Activated T-cell treated with anti-CD3 and anti-CD28 coated beads, Interleukin-2, amount 50 U/mL, for 72 hours (primary cell): ENCODE results near the gene RANBP3. TPM values are rescaled to one million over a fixed set of nuclear protein-coding genes. Genes with fewer than 3 reads are reported as not detected.

Source experiments
- ATAC-seq, 2 donors: fragments of 150-1000 bp; cut with Tn5 transposase; replicated peaks in 1 of 2; 2 replicates each; pipeline ENCODE4 v1.10.0; 2021; ENCODE audit warnings: moderate library complexity in 2 of 2, mild to moderate bottlenecking in 1 of 2
- DNase-seq, 2 donors: peaks; one replicate each; pipeline ENCODE4 v3.0.0; 2021 to 2022; ENCODE audit warnings: mixed read lengths in 1 of 2
- H3K27ac Mint-ChIP-seq: one replicate; pipeline ENCODE4 v1.8.0; 2022; ENCODE audit warnings: mild to moderate bottlenecking, moderate library complexity, mixed read lengths
- H3K27me3 Mint-ChIP-seq: one replicate; pipeline ENCODE4 v1.8.0; 2022; ENCODE audit warnings: low read depth, mixed read lengths
- H3K36me3 Mint-ChIP-seq, 2 donors: one replicate each; pipeline ENCODE4 v1.8.0; 2022; ENCODE audit warnings: mixed read lengths in 2 of 2, mild to moderate bottlenecking in 1 of 2; ENCODE audit not compliant: insufficient read depth in 2 of 2
- H3K4me1 Mint-ChIP-seq: one replicate; pipeline ENCODE4 v1.8.0; 2022; ENCODE audit warnings: low read depth, mixed read lengths
- H3K4me3 Mint-ChIP-seq, 2 donors: one replicate each; pipeline ENCODE4 v1.8.0; 2022; ENCODE audit warnings: mild to moderate bottlenecking in 2 of 2, mixed read lengths in 2 of 2, moderate library complexity in 2 of 2
- H3K9me3 Mint-ChIP-seq, 2 donors: one replicate each; pipeline ENCODE4 v1.8.0; 2022; ENCODE audit warnings: mixed read lengths in 2 of 2
- total RNA-seq, 2 donors: library from RNA; stranded (reverse); gene quantifications; one replicate each; pipeline ENCODE4 v1.2.3, GENCODE V29; 2022

RANBP3 gene
- total RNA-seq, 2 donors from 2014 or later: 89.2 to 108 TPM

GRCh38 chr19:5927441-5927821 is 50.5 kb downstream of the RANBP3 start:
- Mint-ChIP-seq H3K27me3 (no peaks in the 10 kb centered on the region), H3K27ac (no peak overlapping the region), H3K4me3 (no peak overlapping the region), H3K4me1 (no peaks in the 10 kb centered on the region), H3K36me3 (peaks cover 7 to 26% of the 10 kb centered on the region in 2 donors), H3K9me3 (no peaks in the 10 kb centered on the region)
- DNase-seq (no peak), ATAC-seq (no peak)

- no peaks in the 10 kb centered on the region for H3K9me3 Mint-ChIP-seq
- no peak for DNase-seq
- H3K4me3 Mint-ChIP-seq: no peak overlapping the region
- H3K36me3 Mint-ChIP-seq: peaks cover 6 to 26% of the 10 kb centered on the region in 2 donors
- no peaks in the 10 kb centered on the region for H3K27me3 Mint-ChIP-seq
- H3K27ac Mint-ChIP-seq: no peak overlapping the region
- no peaks in the 10 kb centered on the region for H3K4me1 Mint-ChIP-seq
- no peak for ATAC-seq
These were observed 51.1 kb downstream of the RANBP3 start for GRCh38 chr19:5926641-5927440.

GRCh38 chr19:5925830-5926427 is 52.0 kb downstream of the RANBP3 start:
- no peaks in the 10 kb centered on the region for H3K4me1 Mint-ChIP-seq
- H3K27me3 Mint-ChIP-seq: no peaks in the 10 kb centered on the region
- H3K36me3 Mint-ChIP-seq: peaks cover 6 to 23% of the 10 kb centered on the region in 2 donors
- no peak for ATAC-seq
- no peak overlapping the region for H3K4me3 Mint-ChIP-seq
- DNase-seq: no peak
- no peaks in the 10 kb centered on the region for H3K9me3 Mint-ChIP-seq
- no peak overlapping the region for H3K27ac Mint-ChIP-seq

GRCh38 chr19:5923356-5923755 is 54.6 kb downstream of the RANBP3 start:
- Mint-ChIP-seq H3K27me3 (no peaks in the 10 kb centered on the region), H3K27ac (no peak overlapping the region), H3K9me3 (no peaks in the 10 kb centered on the region), H3K4me1 (no peaks in the 10 kb centered on the region), H3K36me3 (peaks cover 4 to 23% of the 10 kb centered on the region in 2 donors), H3K4me3 (no peak overlapping the region)
- no peak for ATAC-seq
- no peak for DNase-seq

GRCh38 chr19:5922161-5922545 is 55.8 kb downstream of the RANBP3 start:
- no peak overlapping the region for H3K27ac Mint-ChIP-seq
- H3K4me1 Mint-ChIP-seq: no peaks in the 10 kb centered on the region
- peaks cover 1 to 19% of the 10 kb centered on the region in 2 donors for H3K36me3 Mint-ChIP-seq
- H3K9me3 Mint-ChIP-seq: no peaks in the 10 kb centered on the region
- no peak for ATAC-seq
- no peak overlapping the region for H3K4me3 Mint-ChIP-seq
- no peaks in the 10 kb centered on the region for H3K27me3 Mint-ChIP-seq
- no peak for DNase-seq

DNA sequence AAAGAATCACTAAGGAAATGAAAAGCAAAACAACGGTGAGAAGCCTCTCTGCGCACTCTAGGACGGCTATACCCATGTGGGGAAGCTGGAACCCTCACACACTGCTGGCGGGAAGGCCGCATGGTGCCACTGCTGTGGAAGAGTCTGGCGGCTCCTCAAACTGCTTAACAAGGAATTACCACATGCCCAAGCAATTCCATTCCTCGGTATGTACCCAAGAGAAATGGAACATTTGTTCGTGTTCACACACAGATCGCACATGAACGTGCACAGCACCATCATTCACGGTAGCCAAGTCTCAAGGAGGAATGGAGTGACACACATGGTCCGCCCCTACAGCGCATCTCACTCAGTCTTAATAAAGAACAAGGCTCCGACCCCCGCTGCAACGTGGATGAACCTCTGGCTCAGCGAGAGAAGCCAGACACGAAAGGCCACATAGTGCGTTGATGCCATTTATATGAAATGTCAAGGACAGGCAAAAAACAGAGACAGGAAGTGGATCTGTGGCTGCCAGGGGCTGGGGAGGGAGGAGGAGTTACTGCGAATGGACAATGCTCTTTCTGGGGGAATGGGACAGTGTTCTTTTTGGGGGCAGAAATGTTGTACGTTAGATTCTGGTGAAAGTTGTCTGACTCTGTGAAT is 56.3 kb downstream of the RANBP3 start:
- Mint-ChIP-seq H3K4me1 (no peaks in the 10 kb centered on the region), H3K4me3 (no peak overlapping the region), H3K27ac (no peak overlapping the region), H3K27me3 (no peaks in the 10 kb centered on the region), H3K36me3 (peaks cover 1 to 19% of the 10 kb centered on the region in 2 donors), H3K9me3 (no peaks in the 10 kb centered on the region)
- DNase-seq (no peak), ATAC-seq (no peak)

GRCh38 chr19:5918463-5919079 is 59.4 kb downstream of the RANBP3 start:
- no peak overlapping the region for H3K4me3 Mint-ChIP-seq
- H3K36me3 Mint-ChIP-seq: peaks cover 0 to 10% of the 10 kb centered on the region in 2 donors
- ATAC-seq: no peak
- no peak for DNase-seq
- H3K27me3 Mint-ChIP-seq: no peaks in the 10 kb centered on the region
- H3K4me1 Mint-ChIP-seq: no peaks in the 10 kb centered on the region
- no peaks in the 10 kb centered on the region for H3K9me3 Mint-ChIP-seq
- H3K27ac Mint-ChIP-seq: no peak overlapping the region

DNA sequence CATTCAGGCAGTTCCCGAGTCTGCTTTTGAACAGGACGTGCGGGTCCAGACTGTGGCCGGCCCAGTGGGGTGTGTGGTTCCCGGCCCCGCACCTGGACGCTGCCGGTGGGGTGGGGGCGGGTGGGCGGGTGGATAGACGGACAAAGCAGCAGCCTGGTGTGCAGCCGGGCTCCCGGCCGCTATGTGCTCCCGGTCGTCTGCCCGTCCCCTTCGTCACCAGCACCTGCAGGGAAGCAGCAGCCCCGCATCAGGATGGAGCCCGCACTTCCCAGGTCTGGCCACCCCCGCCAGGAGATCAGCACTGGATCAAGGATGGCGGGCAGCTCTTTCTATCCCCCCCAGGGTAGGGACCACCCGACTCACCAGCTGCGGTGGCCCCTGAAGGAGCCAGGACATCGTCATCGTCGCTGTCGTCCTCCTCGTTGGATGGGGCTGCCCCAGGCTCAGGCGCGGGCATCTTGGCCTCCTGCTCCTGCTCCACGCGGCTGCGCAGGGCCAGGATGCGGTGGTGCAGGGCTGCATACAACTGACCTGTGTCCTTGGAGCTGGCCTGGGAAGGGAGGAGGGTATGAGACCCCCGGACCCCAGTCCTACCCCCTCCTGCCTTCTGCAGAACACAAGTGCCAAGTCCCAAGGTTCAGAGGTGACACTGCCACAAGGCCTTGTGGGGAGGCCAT is 60.4 kb downstream of the RANBP3 start:
- Mint-ChIP-seq H3K4me1 (no peaks in the 10 kb centered on the region), H3K36me3 (peaks cover 0 to 7% of the 10 kb centered on the region in 2 donors), H3K27ac (no peak overlapping the region), H3K27me3 (no peaks in the 10 kb centered on the region), H3K4me3 (no peak overlapping the region), H3K9me3 (no peaks in the 10 kb centered on the region)
- DNase-seq: no peak
- no peak for ATAC-seq

GRCh38 chr19:5916181-5916708 is 61.7 kb downstream of the RANBP3 start:
- Mint-ChIP-seq H3K27me3 (no peaks in the 10 kb centered on the region), H3K36me3 (peaks cover 0 to 6% of the 10 kb centered on the region in 2 donors), H3K4me1 (no peaks in the 10 kb centered on the region), H3K9me3 (no peaks in the 10 kb centered on the region), H3K27ac (no peak overlapping the region), H3K4me3 (no peak overlapping the region)
- ATAC-seq (no peak), DNase-seq (no peak)

GRCh38 chr19:5915782-5916165 is 62.2 kb downstream of the RANBP3 start:
- H3K9me3 Mint-ChIP-seq: no peaks in the 10 kb centered on the region
- no peak overlapping the region for H3K27ac Mint-ChIP-seq
- H3K4me3 Mint-ChIP-seq: no peak overlapping the region

GRCh38 chr19:5914946-5915781 is 62.8 kb downstream of the RANBP3 start:
- H3K27me3 Mint-ChIP-seq: no peaks in the 10 kb centered on the region
- H3K9me3 Mint-ChIP-seq: no peaks in the 10 kb centered on the region
- no peak overlapping the region for H3K27ac Mint-ChIP-seq
- ATAC-seq (no peak), DNase-seq (no peak)
- H3K4me1 Mint-ChIP-seq: no peaks in the 10 kb centered on the region
- peaks cover 0 to 6% of the 10 kb centered on the region in 2 donors for H3K36me3 Mint-ChIP-seq
- no peak overlapping the region for H3K4me3 Mint-ChIP-seq

More at GRCh38 chr19:5915782-5916165, 62.2 kb downstream of the RANBP3 start:
- H3K27me3 Mint-ChIP-seq: no peaks in the 10 kb centered on the region
- peaks cover 0 to 6% of the 10 kb centered on the region in 2 donors for H3K36me3 Mint-ChIP-seq
- no peaks in the 10 kb centered on the region for H3K4me1 Mint-ChIP-seq
- DNase-seq (no peak), ATAC-seq (no peak)

GRCh38 chr19:5914358-5914774 is 63.6 kb downstream of the RANBP3 start:
- H3K9me3 Mint-ChIP-seq: no peaks in the 10 kb centered on the region
- H3K4me3 Mint-ChIP-seq: no peak overlapping the region
- ATAC-seq (no peak), DNase-seq (no peak)
- H3K27ac Mint-ChIP-seq: no peak overlapping the region
- no peaks in the 10 kb centered on the region for H3K4me1 Mint-ChIP-seq
- no peaks in the 10 kb centered on the region for H3K27me3 Mint-ChIP-seq
- peaks cover 0 to 3% of the 10 kb centered on the region in 2 donors for H3K36me3 Mint-ChIP-seq
